HEK293T (cell line): Measurements from ENCODE around the gene HIPK3.

Source experiments
- ARNT ChIP-seq: fragments of 450-650 bp; IDR thresholded peaks from 2 replicates; pipeline ENCODE4 v1.6.1; 2017; ENCODE audit warnings: mild to moderate bottlenecking
- BHLHE40 ChIP-seq: fragments of 450-650 bp; IDR thresholded peaks from 2 replicates; pipeline ENCODE4 v1.6.1; 2016; ENCODE audit warnings: mild to moderate bottlenecking, moderate library complexity, borderline replicate concordance
- CTBP1 ChIP-seq: fragments of 450-650 bp; IDR thresholded peaks from 2 replicates; pipeline ENCODE4 v1.6.1; 2016; ENCODE audit warnings: borderline replicate concordance
- ELF4 ChIP-seq: fragments of 450-650 bp; IDR thresholded peaks from 2 replicates; pipeline ENCODE4 v1.6.1; 2017; ENCODE audit warnings: antibody characterized with exemption
- FOXA1 ChIP-seq: fragments of 450-650 bp; IDR thresholded peaks from 2 replicates; pipeline ENCODE4 v1.6.1; 2016; ENCODE audit warnings: mild to moderate bottlenecking
- FOXK2 ChIP-seq: fragments of 450-650 bp; IDR thresholded peaks from 2 replicates; pipeline ENCODE4 v1.6.1; 2016; ENCODE audit warnings: mild to moderate bottlenecking
- FOXM1 ChIP-seq: fragments of 450-650 bp; IDR thresholded peaks from 2 replicates; pipeline ENCODE4 v1.6.1; 2017; ENCODE audit warnings: mild to moderate bottlenecking, borderline replicate concordance
- NFRKB ChIP-seq: fragments of 450-650 bp; IDR thresholded peaks from 2 replicates; pipeline ENCODE4 v1.6.1; 2016; ENCODE audit warnings: mild to moderate bottlenecking, moderate library complexity
- PKNOX1 ChIP-seq: fragments of 450-650 bp; IDR thresholded peaks from 2 replicates; pipeline ENCODE4 v1.6.1; 2016
- SP1 ChIP-seq: fragments of 450-650 bp; IDR thresholded peaks from 2 replicates; pipeline ENCODE4 v1.6.1; 2017
- SUZ12 ChIP-seq: fragments of 450-650 bp; IDR thresholded peaks from 2 replicates; pipeline ENCODE4 v1.6.1; 2016; ENCODE audit warnings: mild to moderate bottlenecking
- TARDBP ChIP-seq: fragments of 450-650 bp; IDR thresholded peaks from 2 replicates; pipeline ENCODE4 v1.6.1; 2016
- ZNF384 ChIP-seq: fragments of 450-650 bp; IDR thresholded peaks from 2 replicates; pipeline ENCODE4 v1.6.1; 2016

- TF ChIP-seq PKNOX1 (no peak), SP1 (no peak), SUZ12 (no peak), ELF4 (no peak), CTBP1 (no peak), NFRKB (no peak), FOXK2 (no peak), ZNF384 (no peak), FOXA1 (no peak), FOXM1 (no peak), BHLHE40 (no peak), TARDBP (no peak), ARNT (no peak)
Measured at GRCh38 chr11:33294797-33295196, 37.6 kb downstream of the HIPK3 start.
